Activated CD4-positive, alpha-beta T cell treated with anti-CD3 and anti-CD28 coated beads, Interleukin-2, amount 50 U/mL, for 1 hour (primary cell): Measurements from ENCODE around the gene ZNF467.

Source experiments
- DNase-seq: peaks from one replicate; pipeline ENCODE4 v3.0.0-alpha.2; 2020

ZNF467 gene

GRCh38 chr7:149804106-149804505 is 30.7 kb upstream of the ZNF467 start:
- no peak for DNase-seq

- DNase-seq = no peak
These were observed 30.2 kb upstream of the ZNF467 start for GRCh38 chr7:149803551-149804074.

- no peak for DNase-seq
These were observed 29.6 kb upstream of the ZNF467 start for GRCh38 chr7:149802966-149803365.

- no peak for DNase-seq
These were observed 28.4 kb upstream of the ZNF467 start for GRCh38 chr7:149801816-149802215.

GRCh38 chr7:149801002-149801566 is 27.7 kb upstream of the ZNF467 start:
- DNase-seq = no peak

- no peak for DNase-seq
These were observed 26.8 kb upstream of the ZNF467 start for GRCh38 chr7:149800169-149800555.

- peak; percentile 69 for DNase-seq
These were observed 26.2 kb upstream of the ZNF467 start for GRCh38 chr7:149799397-149800168.

GRCh38 chr7:149797771-149798170 is 24.4 kb upstream of the ZNF467 start:
- DNase-seq = no peak

GRCh38 chr7:149796287-149796860 is 23.0 kb upstream of the ZNF467 start:
- no peak for DNase-seq

GRCh38 chr7:149795126-149795525 is 21.7 kb upstream of the ZNF467 start:
- DNase-seq = no peak

GRCh38 chr7:149794661-149795060 is 21.3 kb upstream of the ZNF467 start:
- DNase-seq = no peak

GRCh38 chr7:149793261-149793660 is 19.9 kb upstream of the ZNF467 start:
- DNase-seq = no peak

- DNase-seq = no peak
These were observed 18.8 kb upstream of the ZNF467 start for GRCh38 chr7:149792220-149792595.

- DNase-seq = no peak
These were observed 18.2 kb upstream of the ZNF467 start for GRCh38 chr7:149791411-149792219.

- DNase-seq = no peak
These were observed 17.5 kb upstream of the ZNF467 start for GRCh38 chr7:149790754-149791360.

- DNase-seq = peak; percentile 42
These were observed 16.8 kb upstream of the ZNF467 start for GRCh38 chr7:149790146-149790548.

- DNase-seq = no peak
These were observed 15.7 kb upstream of the ZNF467 start for GRCh38 chr7:149789101-149789500.

- no peak for DNase-seq
These were observed 15.0 kb upstream of the ZNF467 start for GRCh38 chr7:149788300-149788851.

GRCh38 chr7:149787428-149788299 is 14.3 kb upstream of the ZNF467 start:
- no peak for DNase-seq

GRCh38 chr7:149785983-149786382 is 12.6 kb upstream of the ZNF467 start:
- DNase-seq = no peak

- DNase-seq = no peak
These were observed 12.0 kb upstream of the ZNF467 start for GRCh38 chr7:149785402-149785801.

- no peak for DNase-seq
These were observed 10.8 kb upstream of the ZNF467 start for GRCh38 chr7:149784251-149784608.
